ENCODE results near the gene USP13.
"Not testable (repeated sequence)": the region's sequence is repeated elsewhere in the genome, so short reads cannot be mapped to it uniquely, and the experiment has no call there.

USP13 gene

DNA sequence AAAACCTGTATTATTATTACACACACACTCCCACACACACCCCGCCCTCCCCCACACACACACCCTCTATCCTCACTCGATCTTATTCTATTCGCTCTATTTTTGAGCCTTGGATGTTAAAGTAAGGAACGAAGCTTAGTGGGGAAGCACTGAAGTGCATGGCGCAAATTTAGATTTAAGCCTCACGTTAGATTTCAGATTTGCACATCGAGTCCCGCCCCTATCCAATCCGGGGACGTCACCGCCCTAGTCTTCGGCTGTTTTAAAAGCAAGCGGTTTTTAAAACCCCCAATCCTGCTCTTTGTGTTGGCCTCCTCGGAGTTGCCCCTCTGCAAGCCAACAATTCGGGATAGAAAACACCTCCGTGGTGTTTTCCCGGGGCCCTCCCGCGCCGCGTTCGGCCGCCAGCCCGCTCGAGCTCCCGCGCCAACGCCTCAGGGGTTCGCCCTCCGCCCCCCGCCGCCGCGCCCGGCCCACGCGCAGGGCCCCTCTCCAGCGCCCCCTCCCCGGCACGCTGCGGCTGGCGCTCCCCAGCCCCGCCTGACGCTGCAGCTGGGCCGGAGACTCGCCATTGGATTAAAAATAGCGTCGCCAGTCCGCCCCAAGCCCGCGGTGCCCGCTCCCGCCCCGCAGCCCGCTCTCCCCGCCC lies at the start of gene USP13:
Gene USP13, plus strand, starts transcription at position 594 of the 649 bp plus-strand sequence. CDS start 186 bp downstream, outside the sequence.
- DNase-seq, result peak; percentile 87

DNA sequence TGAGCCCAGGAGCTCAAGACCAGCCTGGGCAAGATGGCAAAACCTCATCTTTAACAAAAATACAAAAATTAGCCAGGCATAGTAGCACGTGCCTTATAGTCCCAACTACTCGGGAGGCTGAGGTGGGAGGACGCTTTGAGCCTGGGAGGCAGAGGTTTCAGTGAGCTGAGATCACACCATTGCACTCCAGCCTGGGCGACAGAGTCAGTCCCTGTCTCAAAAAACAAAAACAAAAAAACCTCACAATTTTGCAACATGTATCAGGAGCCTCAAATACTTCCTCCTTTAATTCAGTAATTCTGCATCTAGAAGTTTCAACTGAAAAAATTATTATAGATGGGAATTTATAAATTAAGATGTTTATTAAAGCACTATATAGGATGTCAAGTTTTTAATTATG lies 49.5 kb upstream of the USP13 start:
- DNase-seq, result no peak

- no peak for DNase-seq
These were observed 49.0 kb upstream of the USP13 start for GRCh38 chr3:179603831-179604230.

DNA sequence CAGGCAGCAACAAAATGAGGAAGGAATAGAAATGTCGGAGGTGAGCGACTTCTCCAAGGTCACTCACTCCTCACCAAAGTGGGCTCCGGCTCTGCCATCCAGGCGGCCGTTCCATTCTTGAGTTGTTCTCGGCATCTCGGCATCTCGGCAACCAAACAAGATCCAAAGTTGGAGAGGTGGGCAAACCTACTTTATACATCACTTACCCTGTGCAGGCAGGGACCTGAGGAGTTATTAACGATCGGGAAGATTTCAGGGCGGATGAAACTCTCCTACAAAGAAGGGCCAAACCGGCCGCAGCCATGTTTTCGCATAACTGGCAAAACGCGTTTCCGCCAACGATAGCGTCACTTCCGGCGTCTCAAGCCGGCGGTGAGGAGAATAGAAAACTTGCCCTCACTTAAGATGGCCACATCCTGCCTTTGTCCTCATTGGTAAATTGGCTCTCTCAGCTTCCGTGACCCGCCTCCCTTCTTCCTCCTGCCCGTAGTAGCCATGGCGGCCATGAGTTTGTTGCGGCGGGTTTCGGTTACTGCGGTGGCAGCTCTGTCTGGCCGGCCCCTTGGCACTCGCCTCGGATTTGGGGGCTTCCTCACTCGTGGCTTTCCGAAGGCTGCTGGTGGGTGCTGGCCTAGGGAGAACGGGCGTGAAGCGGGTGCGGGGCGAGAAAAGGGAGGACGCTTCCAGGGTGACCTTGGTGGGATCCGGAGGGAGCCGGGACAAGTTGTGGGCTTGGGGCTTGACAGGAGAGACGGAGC lies 48.3 kb upstream of the USP13 start, which contains the start of the genes MRPL47 and NDUFB5:
Gene MRPL47, minus strand, starts transcription at position 318 of the 758 bp plus-strand sequence. Its CDS starts 14 bp downstream, at position 304.
Gene NDUFB5, plus strand, starts transcription at position 474 of the 758 bp plus-strand sequence. Its CDS starts 22 bp downstream, at position 496.
- peak; percentile 96 for DNase-seq

DNA sequence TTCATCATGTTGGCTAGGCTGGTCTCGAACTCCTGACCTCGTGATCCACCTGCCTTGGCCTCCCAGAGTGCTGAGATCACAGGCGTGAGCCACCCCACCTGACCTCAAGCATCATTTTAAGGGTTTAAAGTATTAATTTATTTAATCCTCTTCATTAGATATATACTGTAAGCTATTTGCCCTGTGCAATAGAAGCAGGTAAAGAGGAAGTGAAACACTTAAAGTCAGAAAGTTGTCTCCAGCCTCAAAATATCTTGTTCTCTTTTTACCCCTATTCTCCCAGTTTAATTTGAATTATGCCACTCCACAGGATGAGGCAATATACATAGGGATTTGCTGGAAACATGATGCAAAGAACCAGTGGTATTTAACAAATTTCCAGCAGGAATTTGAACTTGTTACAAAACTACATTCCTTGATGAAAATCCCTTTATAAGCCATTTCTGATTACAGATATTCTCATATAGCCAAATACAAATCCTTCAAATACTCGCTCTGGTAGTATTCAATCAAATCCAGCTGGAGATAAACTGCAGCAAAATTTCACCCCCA lies 46.2 kb upstream of the USP13 start:
- no peak for DNase-seq

DNA sequence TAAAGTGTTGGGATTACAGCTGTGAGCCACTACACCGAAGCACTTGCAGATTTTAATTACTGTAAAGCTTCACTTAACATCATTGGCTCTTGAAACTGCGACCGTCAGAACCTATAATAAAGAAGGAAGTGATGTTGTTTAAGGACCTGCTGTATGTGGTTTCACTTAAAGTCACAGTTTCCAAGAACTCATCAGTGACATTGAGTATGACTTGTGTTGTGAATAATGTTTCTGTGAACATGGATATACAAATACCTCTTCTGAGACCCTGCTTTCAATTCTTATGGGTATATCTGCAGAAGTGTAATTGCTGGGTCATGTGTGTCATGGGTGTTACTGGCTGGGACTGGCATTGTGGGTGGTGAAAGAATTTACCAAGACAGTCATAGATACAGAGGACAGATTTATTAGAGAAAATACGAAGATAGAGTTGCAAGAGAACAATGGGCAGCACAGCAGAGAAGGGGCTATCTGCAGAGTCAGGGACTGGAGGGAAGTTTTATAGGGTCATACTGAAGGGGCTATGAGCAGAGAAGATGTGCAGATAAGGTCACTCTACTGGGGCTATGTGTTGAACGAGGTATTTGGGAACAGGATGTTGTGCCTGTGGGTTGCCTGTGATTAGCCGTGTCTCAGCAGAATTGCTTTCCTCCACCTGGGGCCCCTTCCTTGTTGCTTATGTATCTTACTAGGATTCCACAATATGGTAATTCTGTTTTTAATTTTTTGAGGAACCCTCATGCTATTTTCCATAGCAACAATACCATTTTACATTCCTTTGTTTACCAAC lies 43.7 kb upstream of the USP13 start:
- DNase-seq, result no peak

DNA sequence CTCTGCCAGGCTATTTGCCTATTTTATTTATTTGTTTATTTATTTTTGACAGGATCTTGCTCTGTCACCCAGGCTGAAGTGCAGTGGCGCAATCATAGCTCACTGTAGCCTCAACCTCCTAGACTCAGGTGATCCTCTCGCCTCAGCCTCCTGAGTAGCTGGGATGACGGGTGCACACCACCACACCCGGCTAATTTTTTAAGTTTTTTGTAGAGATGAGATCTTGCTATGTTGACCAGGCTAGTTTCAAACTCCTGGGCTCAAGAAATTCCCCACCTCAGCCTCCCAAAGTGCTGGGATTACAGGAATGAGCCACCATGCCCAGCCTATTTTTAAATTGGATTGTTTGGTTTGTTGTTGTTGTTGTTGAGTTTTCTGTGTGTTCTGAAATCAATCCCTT lies 42.8 kb upstream of the USP13 start:
- no peak for DNase-seq

- DNase-seq, result peak; percentile 73
These were observed 39.0 kb upstream of the USP13 start for GRCh38 chr3:179613807-179614206.

- peak; percentile 3 for DNase-seq
These were observed 37.2 kb upstream of the USP13 start for GRCh38 chr3:179615458-179616173.

- DNase-seq, result no peak
These were observed 30.8 kb upstream of the USP13 start for GRCh38 chr3:179622023-179622422.

DNA sequence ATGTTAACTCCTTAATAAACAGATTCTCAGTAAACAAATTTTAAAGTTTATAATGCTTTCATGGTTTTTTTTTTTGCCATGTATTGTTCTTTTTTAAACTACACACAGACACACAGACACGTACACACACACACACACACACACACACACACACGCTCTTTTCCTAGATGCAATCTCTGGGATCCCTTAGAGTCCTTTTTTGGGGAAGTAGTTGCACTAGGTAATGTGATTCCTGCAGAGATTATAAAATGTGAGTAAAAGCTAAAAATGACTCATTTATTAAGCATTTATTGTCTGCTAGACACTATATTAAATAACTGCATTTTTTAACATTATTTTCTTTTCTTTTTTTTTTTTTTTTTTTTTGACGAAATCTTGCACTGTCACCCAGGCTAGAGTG lies 28.4 kb upstream of the USP13 start:
- peak; percentile 23 for DNase-seq

GRCh38 chr3:179630753-179631451 lies 21.9 kb upstream of the USP13 start:
- DNase-seq, result no peak

- no peak for DNase-seq
These were observed 12.4 kb upstream of the USP13 start for GRCh38 chr3:179640469-179640868.

- no peak for DNase-seq
These were observed 10.0 kb upstream of the USP13 start for GRCh38 chr3:179642871-179643270.

DNA sequence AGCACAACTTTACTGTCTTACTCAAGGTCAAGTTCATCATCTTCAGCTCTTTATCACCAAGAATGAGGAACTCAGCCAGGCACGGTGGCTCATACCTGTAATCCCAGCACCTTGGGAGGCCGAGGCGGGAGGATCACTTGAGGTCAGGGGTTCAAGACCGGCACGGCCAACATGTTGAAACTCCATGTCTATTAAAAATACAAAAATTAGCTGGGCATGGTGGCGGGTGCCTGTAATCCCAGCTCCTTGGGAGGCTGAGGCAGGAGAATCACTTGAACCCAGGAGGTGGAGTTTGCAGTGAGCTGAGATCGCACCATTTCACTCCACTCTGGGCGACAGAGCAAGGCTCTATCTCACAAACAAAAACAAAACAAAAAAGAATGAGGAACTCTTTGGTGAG lies 9.0 kb upstream of the USP13 start:
- DNase-seq, result not testable (repeated sequence)

GRCh38 chr3:179646177-179646576 lies 6.7 kb upstream of the USP13 start:
- DNase-seq, result no peak

- DNase-seq, result no peak
These were observed 973 bp upstream of the USP13 start for GRCh38 chr3:179651687-179652446.

DNA sequence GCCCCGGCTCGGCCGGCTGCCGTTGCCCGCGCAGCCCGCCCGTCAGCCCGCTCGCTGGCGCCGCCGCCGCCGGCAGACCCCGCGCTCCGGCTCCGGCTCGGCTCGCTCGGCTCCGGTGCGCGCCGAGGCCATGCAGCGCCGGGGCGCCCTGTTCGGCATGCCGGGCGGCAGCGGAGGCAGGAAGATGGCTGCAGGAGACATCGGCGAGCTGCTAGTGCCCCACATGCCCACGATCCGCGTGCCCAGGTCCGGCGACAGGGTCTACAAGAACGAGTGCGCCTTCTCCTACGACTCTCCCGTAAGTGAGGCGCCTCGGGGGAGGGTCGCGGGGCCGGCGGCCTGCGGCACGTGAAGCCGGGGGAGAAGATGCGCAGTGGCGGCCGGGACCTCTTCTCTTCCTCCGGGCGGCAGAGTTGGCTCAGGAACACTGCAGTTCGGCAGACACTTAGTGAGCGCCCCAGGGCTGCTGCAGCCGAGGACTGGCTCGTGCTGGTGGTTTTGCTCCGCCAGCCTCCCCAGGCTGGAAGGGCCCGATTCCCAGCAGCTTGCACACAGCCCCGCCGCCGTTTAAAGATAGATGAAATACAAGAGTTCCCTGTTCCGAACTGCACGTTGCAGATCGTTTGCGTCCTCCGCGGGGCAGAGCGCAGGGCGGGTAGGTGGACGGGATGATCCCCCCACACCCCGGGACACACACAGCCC lies 407 bp downstream of the USP13 start:
- peak; percentile 82 for DNase-seq

GRCh38 chr3:179655236-179655635 lies 2.4 kb downstream of the USP13 start:
- no peak for DNase-seq

GRCh38 chr3:179658606-179659005 lies 5.8 kb downstream of the USP13 start:
- DNase-seq, result no peak

All from EL (cell line).